Fibroblast of villous mesenchyme (primary cell): Measurements from ENCODE around the gene JMJD6. TPM values are rescaled to one million over a fixed set of nuclear protein-coding genes. Genes with fewer than 3 reads are reported as not detected.

ENCODE experiments used
- DNase-seq: peaks from one replicate; pipeline ENCODE4 v3.0.0-alpha.2; 2010; ENCODE audit warnings: low read depth
- H3K4me3 ChIP-seq: 2 replicates; pipeline ENCODE4 v1.5.1; 2011; ENCODE audit warnings: low read depth, mild to moderate bottlenecking, low read length
- CTCF ChIP-seq: IDR thresholded peaks from 2 replicates; pipeline ENCODE4 v1.5.1; 2012; ENCODE audit warnings: low read depth, mild to moderate bottlenecking, low read length; ENCODE audit not compliant: insufficient read depth
- total RNA-seq: library from RNA; depleted of rRNA; stranded (reverse); fragments of >200 nt; gene quantifications from 2 replicates; pipeline ENCODE4 v1.2.3, GENCODE V29; 2012

JMJD6 gene
- total RNA-seq, 1 donor: 24.2 TPM

- TF ChIP-seq CTCF: no peak
- no peak for DNase-seq
- H3K4me3 ChIP-seq: no peak overlapping the region
Observed at GRCh38 chr17:76674600-76674999, 51.8 kb downstream of the JMJD6 start.

DNA sequence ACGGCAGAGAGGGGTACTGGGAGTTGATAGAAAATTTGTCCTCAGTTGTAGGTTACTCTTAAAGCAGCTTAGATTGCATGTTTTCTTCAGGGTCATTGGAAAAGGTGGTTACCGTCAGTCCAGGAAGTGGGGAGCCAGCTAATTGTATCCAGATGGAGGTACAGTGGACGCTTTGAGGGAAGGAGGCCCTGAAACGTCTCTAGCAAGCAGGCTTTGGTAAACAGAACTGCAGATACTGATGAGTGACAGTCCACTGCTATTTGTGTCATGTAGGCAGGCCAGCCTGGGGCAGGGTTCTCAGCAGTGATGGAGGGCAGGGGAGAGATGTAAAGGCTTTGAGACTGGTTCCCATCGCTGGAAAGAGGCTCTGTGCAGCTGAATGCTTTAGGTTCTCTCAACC is 52.7 kb downstream of the JMJD6 start:
- H3K4me3 ChIP-seq: no peak overlapping the region
- TF ChIP-seq CTCF: no peak
- DNase-seq: peak; percentile 53

- DNase-seq: no peak
- no peak for TF ChIP-seq CTCF
- no peak overlapping the region for H3K4me3 ChIP-seq
Observed at GRCh38 chr17:76672892-76673291, 53.5 kb downstream of the JMJD6 start.

- DNase-seq: no peak
- TF ChIP-seq CTCF: no peak
- H3K4me3 ChIP-seq: peak overlapping the region; percentile 78
Observed at GRCh38 chr17:76672270-76672851, 54.0 kb downstream of the JMJD6 start.

- H3K4me3 ChIP-seq: peak overlapping the region; percentile 78
- no peak for DNase-seq
- TF ChIP-seq CTCF: no peak
Observed at GRCh38 chr17:76671912-76672262, 54.5 kb downstream of the JMJD6 start.

DNA sequence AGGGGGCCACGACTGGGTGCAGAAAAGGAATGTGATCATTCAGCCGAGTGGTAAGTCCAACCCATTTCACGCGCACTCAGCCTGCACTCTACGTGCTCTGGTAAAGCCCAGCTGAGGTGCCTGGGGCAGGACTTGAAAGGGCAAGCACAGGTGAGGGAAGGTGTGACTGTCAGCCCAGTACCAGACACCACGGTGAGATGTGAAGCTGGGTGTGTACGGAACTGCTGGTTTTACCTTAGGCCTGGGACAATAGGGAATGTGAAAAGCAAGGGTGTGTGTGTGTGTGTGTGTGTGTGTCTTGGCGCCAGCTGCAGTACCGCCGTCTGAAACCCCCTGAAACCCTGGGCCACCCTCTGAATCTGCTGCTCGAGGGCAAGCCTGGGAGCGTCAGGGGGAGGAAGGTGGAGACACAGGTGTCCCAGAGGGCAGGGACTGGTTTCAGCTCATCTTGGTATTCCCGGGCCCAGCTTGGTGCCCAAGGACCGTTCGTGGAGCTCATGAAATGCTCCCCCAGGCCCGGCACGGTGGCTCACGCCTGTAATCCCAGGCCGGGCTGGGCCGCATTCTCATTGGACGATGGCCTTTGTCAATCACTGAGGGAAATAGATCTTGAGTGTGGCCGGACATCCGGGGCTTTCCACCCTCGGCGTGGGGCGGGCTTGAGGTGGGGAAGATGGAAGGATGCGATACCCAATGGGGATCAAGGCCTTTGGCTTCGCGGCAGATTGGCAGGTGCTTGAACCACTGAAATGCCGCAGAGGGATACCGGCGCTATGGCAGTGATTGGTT is 55.1 kb downstream of the JMJD6 start:
- TF ChIP-seq CTCF: no peak
- peak overlapping the region; percentile 78 for H3K4me3 ChIP-seq
- DNase-seq: peak; percentile 100

- no peak for TF ChIP-seq CTCF
- DNase-seq: no peak
- no peak overlapping the region for H3K4me3 ChIP-seq
Observed at GRCh38 chr17:76670718-76671122, 55.7 kb downstream of the JMJD6 start.
